ENCODE data around the gene ZNF678.
"Not testable (repeated sequence)": the region's sequence is repeated elsewhere in the genome, so short reads cannot be mapped to it uniquely, and the experiment has no call there.

ZNF678 gene

GRCh38 chr1:227603327-227603726, 40.0 kb downstream of the ZNF678 start:
- no peak for DNase-seq

DNA sequence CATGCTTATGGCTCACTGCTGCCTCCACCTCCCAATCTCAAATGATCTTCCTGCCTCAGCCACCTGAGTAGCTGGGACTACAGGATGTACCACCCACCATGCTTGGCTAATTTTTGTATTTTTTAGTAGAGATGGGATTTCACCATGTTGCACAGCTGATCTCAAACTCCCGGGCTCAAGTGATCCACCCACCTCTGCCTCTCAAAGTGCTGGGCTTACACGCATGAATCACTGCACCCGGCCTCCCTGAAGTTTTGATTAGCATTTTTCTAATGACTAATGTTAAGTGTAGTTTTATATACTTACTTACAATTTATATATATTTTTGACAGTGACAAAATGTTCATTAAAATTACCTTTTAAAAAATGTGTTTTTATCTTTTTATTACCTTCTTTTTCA, 41.1 kb downstream of the ZNF678 start:
- DNase-seq, result no peak

DNA sequence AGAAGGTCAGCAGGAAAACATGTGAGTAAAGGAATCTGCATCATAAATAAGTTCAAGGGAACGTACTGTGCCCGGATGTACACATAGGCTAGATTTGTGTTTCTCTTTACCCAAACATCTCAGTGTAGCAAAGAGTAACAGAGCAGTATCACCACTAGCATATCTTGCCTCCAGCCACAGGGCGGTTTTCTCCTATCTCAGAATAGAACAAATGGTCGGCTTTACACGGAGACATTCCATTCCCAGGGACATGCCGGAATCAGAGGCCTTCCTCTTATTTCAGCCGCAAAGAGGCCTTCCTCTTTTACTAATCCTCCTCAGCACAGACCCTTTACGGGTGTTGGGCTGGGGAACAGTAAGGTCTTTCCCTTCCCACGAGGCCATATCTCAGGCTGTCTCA, 42.9 kb downstream of the ZNF678 start:
- DNase-seq, result not testable (repeated sequence)

- no peak for DNase-seq
Observed at GRCh38 chr1:227607336-227607898, 44.1 kb downstream of the ZNF678 start.

DNA sequence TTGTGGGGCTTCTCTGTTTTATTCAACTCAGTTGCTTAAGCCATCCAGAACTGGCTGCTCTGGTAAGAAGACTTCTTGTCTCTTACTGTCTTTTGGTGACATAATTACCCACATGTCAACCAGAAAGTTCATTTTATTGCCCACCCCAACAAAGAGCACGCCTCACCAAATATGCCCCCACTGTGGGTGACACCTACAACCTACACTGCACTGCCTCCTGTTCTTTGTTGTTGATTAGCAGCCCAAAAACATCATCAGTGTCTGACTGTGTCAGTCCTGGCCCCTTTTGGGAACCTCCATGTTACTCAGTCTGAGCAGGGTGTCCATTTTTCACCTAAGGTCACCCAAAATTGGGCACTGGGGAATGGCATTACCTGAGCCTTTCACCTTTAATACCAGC, 49.3 kb downstream of the ZNF678 start:
- no peak for DNase-seq

GRCh38 chr1:227613526-227613925, 50.2 kb downstream of the ZNF678 start:
- no peak for DNase-seq

DNA sequence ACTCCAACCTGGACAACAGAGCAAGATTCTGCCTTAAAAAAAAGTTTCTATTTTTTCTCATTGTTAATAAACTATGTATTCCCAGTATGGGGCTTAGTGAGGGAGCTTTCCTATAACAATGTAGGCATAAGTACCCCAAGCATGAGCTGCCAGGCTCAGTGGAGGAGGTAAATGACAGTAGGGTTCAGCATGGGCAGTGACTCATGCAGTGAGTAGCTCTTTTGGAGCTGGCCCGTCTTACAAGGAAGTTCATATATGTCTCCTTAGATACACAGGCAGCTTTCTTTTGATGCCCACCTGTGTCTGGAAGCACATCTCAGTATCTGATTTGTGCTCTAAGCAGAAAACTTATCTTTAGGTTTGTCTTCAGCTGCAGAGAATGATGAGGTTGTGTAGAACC, 57.9 kb downstream of the ZNF678 start:
- DNase-seq, result no peak

DNA sequence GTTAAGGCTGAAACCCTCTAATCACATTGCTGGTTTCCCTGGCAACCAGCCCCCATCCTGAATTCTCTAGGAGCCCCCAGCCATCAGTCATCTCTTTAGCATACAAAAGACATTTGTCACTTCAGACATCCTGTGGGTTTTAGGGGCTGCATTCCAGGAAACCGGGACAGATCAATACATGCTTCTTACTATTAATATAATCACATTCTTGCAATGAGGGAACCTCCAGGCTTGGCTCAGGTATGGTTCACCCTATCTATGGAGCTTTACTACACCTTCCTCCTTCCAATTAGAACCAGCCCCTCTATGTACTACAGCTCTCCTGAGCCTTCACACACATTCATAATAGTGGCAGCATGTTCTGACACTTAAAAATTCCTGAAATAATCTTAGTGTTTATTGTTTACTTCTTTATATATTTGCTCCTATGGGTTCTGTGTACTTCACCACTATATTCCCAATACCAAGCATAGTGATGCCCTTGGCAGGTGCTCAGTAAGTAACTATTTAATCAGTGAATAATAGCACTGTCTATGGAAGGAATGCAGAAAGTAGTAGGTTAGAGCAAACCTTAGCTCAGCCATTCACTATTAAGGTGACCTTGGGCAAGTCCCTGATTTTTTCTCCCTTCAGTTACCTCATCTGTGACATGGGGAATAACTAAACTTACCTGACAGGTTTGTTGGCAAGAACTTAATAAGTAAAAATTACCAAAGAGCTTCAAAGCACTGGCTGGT, 59.6 kb downstream of the ZNF678 start:
- DNase-seq, result no peak

GRCh38 chr1:227632325-227632724, 69.0 kb downstream of the ZNF678 start:
- DNase-seq, result no peak

GRCh38 chr1:227635596-227635995, 72.2 kb downstream of the ZNF678 start:
- no peak for DNase-seq

DNA sequence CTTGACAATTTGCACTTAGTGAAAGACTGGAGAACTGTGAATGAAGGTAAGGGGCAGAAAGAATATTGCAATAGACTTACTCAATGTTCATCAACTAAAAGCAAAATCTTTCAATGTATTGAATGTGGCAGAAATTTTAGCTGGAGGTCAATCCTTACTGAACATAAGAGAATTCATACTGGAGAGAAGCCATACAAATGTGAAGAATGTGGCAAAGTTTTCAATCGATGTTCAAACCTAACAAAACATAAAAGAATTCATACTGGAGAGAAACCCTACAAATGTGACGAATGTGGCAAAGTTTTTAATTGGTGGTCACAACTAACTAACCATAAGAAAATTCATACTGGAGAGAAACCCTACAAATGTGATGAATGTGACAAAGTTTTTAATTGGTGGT, 91.1 kb downstream of the ZNF678 start:
- DNase-seq, result no peak

GRCh38 chr1:227654858-227655752, 91.7 kb downstream of the ZNF678 start:
- no peak for DNase-seq

- DNase-seq, result no peak
Observed at GRCh38 chr1:227661495-227661894, 98.1 kb downstream of the ZNF678 start.

GRCh38 chr1:227662933-227663332, 99.6 kb downstream of the ZNF678 start:
- no peak for DNase-seq

GRCh38 chr1:227666286-227666685, 102.9 kb downstream of the ZNF678 start:
- no peak for DNase-seq

DNA sequence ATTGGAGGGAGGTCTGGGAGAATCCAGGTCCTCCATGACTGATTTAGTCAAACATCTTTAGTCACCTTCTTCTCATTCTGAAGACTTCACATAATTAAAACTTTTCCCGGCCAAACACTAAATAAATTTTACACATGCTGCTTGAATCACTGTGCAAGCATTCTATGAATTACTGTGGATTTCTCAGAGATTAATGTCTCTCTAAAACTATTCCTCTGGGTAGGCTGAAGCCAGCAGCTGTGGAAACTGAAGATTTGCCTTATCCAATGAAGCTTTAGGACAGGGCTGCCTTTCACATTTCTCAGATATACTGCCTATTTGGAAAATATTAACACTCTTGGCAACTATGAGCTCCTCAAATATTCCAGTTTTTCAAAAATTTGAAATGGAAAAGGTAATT, 110.1 kb downstream of the ZNF678 start:
- DNase-seq, result no peak

- no peak for DNase-seq
Observed at GRCh38 chr1:227685807-227686206, 122.5 kb downstream of the ZNF678 start.

- DNase-seq, result no peak
Observed at GRCh38 chr1:227697321-227697864, 134.0 kb downstream of the ZNF678 start.

- not testable (repeated sequence) for DNase-seq
Observed at GRCh38 chr1:227701631-227702030, 138.3 kb downstream of the ZNF678 start.

GRCh38 chr1:227707846-227708245, 144.5 kb downstream of the ZNF678 start:
- DNase-seq, result no peak

DNA sequence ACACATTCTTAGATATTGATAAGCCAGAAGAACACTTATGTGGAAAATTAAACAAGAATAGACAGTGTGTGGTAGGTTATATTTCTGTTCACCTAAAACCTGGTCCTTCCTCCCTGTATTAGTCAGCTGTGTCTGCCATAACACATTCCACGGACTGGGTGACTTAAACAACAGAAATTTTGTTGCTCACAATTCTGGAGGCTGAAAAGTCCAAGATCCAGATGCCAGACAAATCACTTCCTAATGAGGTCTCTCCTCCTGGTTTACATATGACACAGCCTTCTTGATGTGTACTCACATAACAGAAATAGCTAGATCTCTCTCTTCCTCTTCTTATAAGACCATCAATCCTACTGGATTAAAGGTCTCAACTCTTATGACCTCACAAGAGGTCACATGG, 146.1 kb downstream of the ZNF678 start:
- no peak for DNase-seq

DNA sequence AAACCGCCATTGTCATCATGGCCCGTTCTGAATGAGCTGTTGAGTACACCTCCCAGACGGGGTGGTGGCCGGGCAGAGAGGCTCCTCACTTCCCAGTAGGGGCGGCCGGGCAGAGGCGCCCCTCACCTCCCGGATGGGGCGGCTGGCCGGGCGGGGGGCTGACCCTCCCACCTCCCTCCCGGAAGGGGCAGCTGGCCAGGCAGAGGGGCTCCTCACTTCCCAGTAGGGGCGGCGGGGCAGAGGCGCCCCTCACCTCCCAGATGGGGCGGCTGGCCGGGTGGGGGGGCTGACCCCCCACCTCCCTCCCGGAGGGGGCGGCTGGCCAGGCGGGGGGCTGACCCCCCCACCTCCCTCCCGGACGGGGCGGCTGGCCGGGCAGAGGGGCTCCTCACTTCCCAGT, 147.1 kb downstream of the ZNF678 start:
- DNase-seq, result not testable (repeated sequence)
